Uterus (tissue), 2 donors: Measurements from ENCODE around the gene SLC35F6.

ENCODE experiments used
- CTCF ChIP-seq, 4 experiments: fragments of 200-600 bp in 2 of 4; fragments of 450-650 bp in 2 of 4; sonication (generic) in 2 of 4; IDR thresholded peaks; one replicate each; pipeline ENCODE4 v1.5.1; 2016 to 2019; ENCODE audit warnings: antibody characterized with exemption in 4 of 4, mild to moderate bottlenecking in 2 of 4, moderate library complexity in 1 of 4
- POLR2A ChIP-seq, 2 donors: fragments of 450-650 bp; IDR thresholded peaks; one replicate each; pipeline ENCODE4 v1.6.1; 2016; ENCODE audit warnings: antibody characterized with exemption in 2 of 2, mild to moderate bottlenecking in 1 of 2, moderate library complexity in 1 of 2

GRCh38 chr2:26765475-26766200 is 1.6 kb downstream of the SLC35F6 start:
- TF ChIP-seq POLR2A (IDR thresholded peaks at IDR 0.05) (no peak), CTCF (IDR thresholded peaks at IDR 0.05) (no peak)
